Testis (tissue), 2 donors: ENCODE results near the gene PLA2G4E.

Source experiments
- POLR2A ChIP-seq: fragments of 450-650 bp; IDR thresholded peaks from one replicate; pipeline ENCODE4 v1.6.1; 2017; ENCODE audit warnings: antibody characterized with exemption, mild to moderate bottlenecking, moderate library complexity
- TF ChIP-seq, protein P1 (sequence below), 3 experiments: fragments of 450-650 bp in 2 of 3; fragments of 200-600 bp in 1 of 3; sonication (generic) in 1 of 3; IDR thresholded peaks; one replicate each; pipeline ENCODE4 v1.5.1; 2016 to 2019; ENCODE audit warnings: antibody characterized with exemption in 3 of 3, mild to moderate bottlenecking in 2 of 3, moderate library complexity in 1 of 3

DNA sequence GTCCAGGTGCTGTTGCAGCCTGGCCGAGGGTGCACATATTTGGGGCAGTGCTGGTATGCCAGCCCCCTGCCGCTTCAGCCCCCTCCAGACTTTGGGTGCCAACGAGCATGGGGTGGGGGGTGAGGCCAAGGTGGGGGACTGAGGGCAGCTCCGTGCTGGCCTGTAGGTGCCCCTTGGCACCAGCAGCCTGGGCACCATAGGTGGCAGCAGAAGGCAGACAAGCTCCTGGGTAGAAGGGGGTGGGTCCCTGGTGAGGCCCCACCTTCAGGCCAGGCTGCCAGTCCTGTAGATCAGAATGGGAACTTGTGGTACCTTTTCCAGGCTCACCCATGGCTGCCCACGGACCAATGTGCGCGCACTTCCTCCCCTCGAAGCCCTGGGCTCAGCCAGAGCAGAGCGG is 16.1 kb upstream of the PLA2G4E start:
- TF ChIP-seq, protein P1, sequence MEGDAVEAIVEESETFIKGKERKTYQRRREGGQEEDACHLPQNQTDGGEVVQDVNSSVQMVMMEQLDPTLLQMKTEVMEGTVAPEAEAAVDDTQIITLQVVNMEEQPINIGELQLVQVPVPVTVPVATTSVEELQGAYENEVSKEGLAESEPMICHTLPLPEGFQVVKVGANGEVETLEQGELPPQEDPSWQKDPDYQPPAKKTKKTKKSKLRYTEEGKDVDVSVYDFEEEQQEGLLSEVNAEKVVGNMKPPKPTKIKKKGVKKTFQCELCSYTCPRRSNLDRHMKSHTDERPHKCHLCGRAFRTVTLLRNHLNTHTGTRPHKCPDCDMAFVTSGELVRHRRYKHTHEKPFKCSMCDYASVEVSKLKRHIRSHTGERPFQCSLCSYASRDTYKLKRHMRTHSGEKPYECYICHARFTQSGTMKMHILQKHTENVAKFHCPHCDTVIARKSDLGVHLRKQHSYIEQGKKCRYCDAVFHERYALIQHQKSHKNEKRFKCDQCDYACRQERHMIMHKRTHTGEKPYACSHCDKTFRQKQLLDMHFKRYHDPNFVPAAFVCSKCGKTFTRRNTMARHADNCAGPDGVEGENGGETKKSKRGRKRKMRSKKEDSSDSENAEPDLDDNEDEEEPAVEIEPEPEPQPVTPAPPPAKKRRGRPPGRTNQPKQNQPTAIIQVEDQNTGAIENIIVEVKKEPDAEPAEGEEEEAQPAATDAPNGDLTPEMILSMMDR (IDR thresholded peaks at IDR 0.05) = no peak
- no peak for TF ChIP-seq POLR2A
